Left lobe of liver (tissue), 2 donors: ENCODE results near the gene PDCD7. TPM values are rescaled to one million over a fixed set of nuclear protein-coding genes. Genes with fewer than 3 reads are reported as not detected.
"Not testable (repeated sequence)": the region's sequence is repeated elsewhere in the genome, so short reads cannot be mapped to it uniquely, and the experiment has no call there.

Experiments
- ATAC-seq: fragments of 200-7000 bp; cut with Tn5 transposase; one replicate; pipeline ENCODE4 v1.9.1; 2020; ENCODE audit warnings: mild to moderate bottlenecking, moderate library complexity
- DNase-seq: peaks from one replicate; pipeline ENCODE4 v3.0.0-alpha.2; 2020; ENCODE audit warnings: low spot score
- total RNA-seq: library from RNA; stranded (reverse); gene quantifications from one replicate; pipeline ENCODE4 v1.2.1, GENCODE V29; 2021
- donor health status: DM: no; HTN: no; CAD: no; lungs with moderate emphysema.
- donor health status: DM: no; HTN: yes; CAD: no.

PDCD7 gene
- total RNA-seq, 1 donor from 2014 or later: 9.7 TPM

GRCh38 chr15:65076486-65077290, 56.9 kb downstream of the PDCD7 start, which contains the start of gene KBTBD13:
KBTBD13 (plus strand) TSS chr15:65076746; CDS start chr15:65076816, 70 bp downstream.
- no peak for DNase-seq
- no peak for ATAC-seq

- not testable (repeated sequence) for ATAC-seq, DNase-seq
Observed at GRCh38 chr15:65075607-65076395, 57.8 kb downstream of the PDCD7 start.

- DNase-seq, ATAC-seq: not testable (repeated sequence)
Observed at GRCh38 chr15:65074946-65075345, 58.7 kb downstream of the PDCD7 start.

GRCh38 chr15:65072617-65073016, 61.0 kb downstream of the PDCD7 start:
- no peak for DNase-seq
- ATAC-seq: no peak

GRCh38 chr15:65072027-65072426, 61.6 kb downstream of the PDCD7 start:
- DNase-seq: no peak
- no peak for ATAC-seq

DNA sequence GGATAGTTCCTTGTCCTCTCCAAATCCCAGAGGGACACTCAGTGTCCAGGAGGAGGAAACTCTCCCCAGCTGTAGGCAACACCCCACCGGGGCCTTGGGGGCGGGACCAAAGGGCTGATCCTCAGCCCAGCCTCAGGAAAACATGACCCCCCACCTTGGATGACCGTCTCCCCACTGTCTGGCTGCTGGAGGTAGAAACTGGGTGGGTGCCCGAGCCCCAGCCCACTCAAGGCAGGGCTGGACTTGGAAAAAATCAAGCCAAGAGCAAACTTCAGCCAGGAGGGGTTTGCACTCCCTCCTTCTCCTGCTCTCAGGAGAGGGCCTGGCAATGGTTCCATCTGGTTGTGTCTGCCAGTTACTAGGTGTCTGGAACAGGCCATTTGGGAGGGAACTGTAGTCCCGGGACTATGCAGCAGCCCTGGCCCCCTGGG, 62.2 kb downstream of the PDCD7 start:
- DNase-seq: no peak
- ATAC-seq: no peak

DNA sequence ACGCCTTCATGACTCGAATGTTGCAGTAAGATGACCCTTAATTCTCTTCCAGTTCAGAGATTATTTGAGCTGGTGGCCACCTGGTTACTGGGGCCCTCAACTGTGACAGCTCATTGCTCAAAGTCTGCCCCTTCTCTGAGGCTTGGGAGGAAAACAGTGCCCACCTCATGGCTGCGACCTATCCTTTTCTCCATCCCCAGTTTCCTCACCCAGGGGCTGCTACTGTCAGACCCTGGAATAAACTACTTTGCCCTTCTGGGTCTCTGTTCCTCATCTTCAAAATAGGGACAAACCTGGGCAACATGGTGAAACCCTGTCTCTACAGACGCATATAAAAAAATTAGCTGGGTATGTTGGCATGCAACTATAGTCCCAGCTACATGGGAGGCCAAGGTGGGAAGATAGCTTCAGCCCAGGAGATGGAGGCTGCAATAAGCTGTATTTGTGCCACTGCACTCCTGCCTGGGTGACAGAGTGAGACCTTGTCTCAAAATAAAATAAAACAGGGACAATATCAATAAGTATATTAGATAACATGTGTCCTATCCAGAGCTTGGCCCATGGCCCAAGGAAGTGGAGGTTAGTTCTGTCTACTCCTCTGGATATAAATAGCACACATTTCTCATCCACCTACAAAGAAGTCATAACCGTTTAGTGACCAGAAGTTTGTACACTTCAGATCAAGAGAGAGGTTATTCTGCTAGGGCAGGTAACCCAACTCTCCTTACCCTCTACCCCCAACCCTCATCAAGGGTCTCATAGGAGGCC, 63.6 kb downstream of the PDCD7 start:
- ATAC-seq: no peak
- no peak for DNase-seq

DNA sequence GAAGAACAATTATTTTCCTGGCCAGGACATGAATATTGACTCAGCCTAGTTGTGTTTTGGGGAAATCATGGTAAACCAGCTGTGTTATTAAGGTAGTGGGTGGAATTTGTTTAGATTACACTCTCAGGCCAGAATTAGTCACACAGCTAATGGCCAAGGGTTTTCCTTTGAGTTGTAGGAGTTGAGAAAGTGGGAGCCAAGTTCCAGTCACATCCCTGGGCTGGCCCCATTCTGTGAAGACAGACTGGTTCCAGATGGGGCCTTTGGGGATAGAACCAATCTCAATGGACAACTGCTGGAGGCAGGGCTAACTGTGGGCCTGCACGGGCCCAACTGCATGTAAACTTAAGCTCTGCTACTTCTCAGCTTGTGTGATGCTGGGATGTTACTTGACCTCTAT, 64.4 kb downstream of the PDCD7 start:
- ATAC-seq: no peak
- no peak for DNase-seq

GRCh38 chr15:65068403-65068788, 65.2 kb downstream of the PDCD7 start:
- ATAC-seq (no peak), DNase-seq (no peak)

- ATAC-seq: no peak
- no peak for DNase-seq
Observed at GRCh38 chr15:65067645-65068402, 65.8 kb downstream of the PDCD7 start, which contains the start of gene RASL12. RASL12 (minus strand) TSS chr15:65067991; CDS start chr15:65067835, 156 bp downstream.

Other genes starting within 250 kb of the PDCD7 start
- gene ANKDD1A, start 221.9 kb downstream of the PDCD7 start, total RNA-seq: 0.38 TPM
- gene SPG21, start 143.9 kb downstream of the PDCD7 start, total RNA-seq: 35.7 TPM
- 9.9 TPM for gene MTFMT, start 104.2 kb downstream of the PDCD7 start, total RNA-seq
- 0.75 TPM for gene SLC51B, start 88.4 kb downstream of the PDCD7 start, total RNA-seq
- 0.15 TPM for gene RASL12, start 65.8 kb downstream of the PDCD7 start, total RNA-seq
- not detected for gene KBTBD13, start 57.1 kb downstream of the PDCD7 start, total RNA-seq
- gene UBAP1L, start 18.6 kb downstream of the PDCD7 start, total RNA-seq: 5.5 TPM
- 76.2 TPM for gene CLPX, start 51.5 kb upstream of the PDCD7 start, total RNA-seq
- 1.3 TPM for gene CILP, start 77.7 kb upstream of the PDCD7 start, total RNA-seq
- gene PARP16, start 153.1 kb upstream of the PDCD7 start, total RNA-seq: 9.8 TPM
- not detected for gene RNU5A-1, start 162.2 kb upstream of the PDCD7 start, total RNA-seq
- gene RNU5B-1, start 170.9 kb upstream of the PDCD7 start, total RNA-seq: not detected
- 0.23 TPM for gene IGDCC3, start 244.2 kb upstream of the PDCD7 start, total RNA-seq